Endothelial cell of umbilical vein (primary cell): ENCODE results near the gene STOM. TPM values are rescaled to one million over a fixed set of nuclear protein-coding genes. Genes with fewer than 3 reads are reported as not detected.

Source experiments
- BruUV-seq: library from RNA; stranded (reverse); fragments of 400-500 nt; replicated peaks from 2 replicates; lab custom pipeline; 2021; lab: Mats Ljungman, UMichigan
- CTCF ChIA-PET: fragments of 300-600, 350-600 bp; sonication (Branson Sonifier 250); formaldehyde crosslinking; loops from one replicate; lab custom pipeline; 2021; ENCODE audit warnings: antibody characterized with exemption, inconsistent platforms; lab: Charles Lee
- POLR2A ChIA-PET: fragments of 300-600, 350-600 bp; sonication (Branson Sonifier 250); formaldehyde crosslinking; loops from one replicate; lab custom pipeline; 2021; ENCODE audit warnings: antibody characterized with exemption, inconsistent platforms; lab: Charles Lee
- DNase-seq: peaks from one replicate; pipeline ENCODE4 v3.0.0-alpha.2; 2011; ENCODE audit warnings: low read depth, low spot score
- FAIRE-seq: peaks from 2 replicates; lab custom pipeline; 2011; peaks lifted over from hg19 to GRCh38; lab: Jason Lieb, UNC
- H2AFZ ChIP-seq: 2 replicates; pipeline ENCODE4 v1.6.0; 2012; ENCODE audit warnings: low read depth, low read length, control low read depth, inconsistent platforms
- H3K27ac ChIP-seq: 2 replicates; pipeline ENCODE4 v1.5.1; 2011; ENCODE audit warnings: low read depth, mild to moderate bottlenecking, control low read depth, low read length, moderate library complexity; ENCODE audit not compliant: insufficient read depth
- H3K27me3 ChIP-seq, 2 experiments: 2 replicates each; pipeline versions ENCODE4 v1.6.0 to v1.6.1; 2011; ENCODE audit warnings: low read length in 2 of 2, mixed read lengths in 1 of 2; ENCODE audit not compliant: control insufficient read depth in 2 of 2, insufficient read depth in 2 of 2
- H3K36me3 ChIP-seq, 2 experiments: 2 replicates in 1 of 2; 3 replicates in 1 of 2; pipeline ENCODE4 v1.5.1; 2011; ENCODE audit warnings: low read length in 2 of 2, mild to moderate bottlenecking in 1 of 2, moderate library complexity in 1 of 2; ENCODE audit not compliant: control insufficient read depth in 2 of 2, insufficient read depth in 2 of 2; ENCODE audit errors: extremely low read depth in 1 of 2
- H3K4me1 ChIP-seq: 3 replicates; pipeline ENCODE4 v1.5.1; 2011; ENCODE audit warnings: mild to moderate bottlenecking, low read length; ENCODE audit not compliant: control insufficient read depth, insufficient read depth; ENCODE audit errors: extremely low read depth
- H3K4me2 ChIP-seq: 2 replicates; pipeline ENCODE4 v1.6.1; 2011; ENCODE audit warnings: low read length, control low read depth, mixed read lengths; ENCODE audit not compliant: insufficient read depth
- H3K4me3 ChIP-seq, 3 experiments: fragments of 200-600 bp in 1 of 3; sonication (generic), shearing (Covaris generic) in 1 of 3; replicated peaks in 1 of 3; 2 replicates each; pipeline ENCODE4 v1.5.1; 2011 to 2016; ENCODE audit warnings: control low read depth in 3 of 3, low read length in 3 of 3, mild to moderate bottlenecking in 2 of 3, inconsistent platforms in 1 of 3, low read depth in 1 of 3, moderate library complexity in 1 of 3; ENCODE audit not compliant: insufficient read depth in 1 of 3
- H3K79me2 ChIP-seq: 2 replicates; pipeline ENCODE4 v1.6.0; 2012; ENCODE audit warnings: low read length, inconsistent platforms; ENCODE audit not compliant: control insufficient read depth, insufficient read depth
- H3K9ac ChIP-seq: replicated peaks from 2 replicates; pipeline ENCODE3; 2011; ENCODE audit warnings: low read length, control low read depth; ENCODE audit not compliant: insufficient read depth; ENCODE audit errors: extremely low read depth
- H3K9me1 ChIP-seq: replicated peaks from 3 replicates; pipeline ENCODE4 v1.6.0; 2011; ENCODE audit warnings: mild to moderate bottlenecking, low read length; ENCODE audit not compliant: control insufficient read depth, insufficient read depth; ENCODE audit errors: extremely low read depth
- H3K9me3 ChIP-seq: replicated peaks from 2 replicates; pipeline ENCODE4 v1.5.1; 2012; ENCODE audit warnings: low read length, inconsistent platforms; ENCODE audit not compliant: control insufficient read depth, insufficient read depth
- H4K20me1 ChIP-seq: replicated peaks from 2 replicates; pipeline ENCODE3; 2011; ENCODE audit warnings: mild to moderate bottlenecking, low read length; ENCODE audit not compliant: control insufficient read depth, insufficient read depth; ENCODE audit errors: extremely low read depth
- CTCF ChIP-seq, 2 donors: IDR thresholded peaks; 1 replicate in 1 of 2; 2 replicates in 1 of 2; pipeline ENCODE4 v1.5.1; 2011; ENCODE audit warnings: low read length in 2 of 2, mild to moderate bottlenecking in 2 of 2, moderate library complexity in 2 of 2, control low read depth in 1 of 2, inconsistent platforms in 1 of 2, low read depth in 1 of 2; ENCODE audit not compliant: insufficient read depth in 1 of 2; ENCODE audit errors: extremely low read depth in 1 of 2
- EZH2 ChIP-seq: IDR thresholded peaks from 2 replicates; pipeline ENCODE4 v1.6.1; 2012; ENCODE audit warnings: borderline replicate concordance, low read depth, mild to moderate bottlenecking, moderate library complexity, low read length, inconsistent platforms; ENCODE audit not compliant: severe bottlenecking
- FOS ChIP-seq: IDR thresholded peaks from 2 replicates; pipeline ENCODE4 v1.6.1; 2011; ENCODE audit warnings: mild to moderate bottlenecking, low read length, moderate library complexity, borderline replicate concordance; ENCODE audit not compliant: insufficient read depth
- GATA2 ChIP-seq: IDR thresholded peaks from 2 replicates; pipeline ENCODE4 v1.7.0; 2011; ENCODE audit warnings: low read depth, mild to moderate bottlenecking, moderate library complexity, mixed read lengths, low read length; ENCODE audit not compliant: insufficient read length, insufficient read depth
- JUN ChIP-seq: IDR thresholded peaks from 2 replicates; pipeline ENCODE4 v1.6.1; 2011; ENCODE audit warnings: borderline replicate concordance, low read depth; ENCODE audit not compliant: insufficient read length, insufficient read depth
- MAX ChIP-seq: IDR thresholded peaks from 2 replicates; pipeline ENCODE4 v1.6.1; 2011; ENCODE audit not compliant: insufficient read depth, insufficient read length
- MYC ChIP-seq: IDR thresholded peaks from one replicate; pipeline ENCODE4 v1.6.1; 2011; ENCODE audit warnings: mild to moderate bottlenecking, low read depth, low read length
- POLR2A ChIP-seq: IDR thresholded peaks from 2 replicates; pipeline ENCODE4 v1.6.1; 2012; ENCODE audit warnings: low read depth, mild to moderate bottlenecking, control low read depth, low read length
- POLR2AphosphoS5 ChIP-seq: IDR thresholded peaks from 2 replicates; pipeline ENCODE4 v1.6.1; 2012; ENCODE audit warnings: low read depth, mild to moderate bottlenecking, control low read depth, low read length, moderate library complexity; ENCODE audit not compliant: insufficient read depth
- dilution Hi-C: fragments of 300-500 bp; cut with MboI; formaldehyde crosslinking; loops from one replicate; pipeline ENCODE4 v1.15.0; 2019; ENCODE audit warnings: low sequenced_read_pairs; ENCODE audit not compliant: extremely low pct_ligation_motif_present
- intact Hi-C: fragments of 100-400 bp; cut with micrococcal nuclease; formaldehyde crosslinking; loops from one replicate; pipeline ENCODE4 v1.10.0; 2022
- polyA plus RNA-seq, 4 experiments: library from polyadenylated mRNA; depleted of rRNA in 3 of 4; stranded (reverse) in 3 of 4; unstranded in 1 of 4; fragments of >200 nt; gene quantifications; 2 replicates each; pipeline versions ENCODE4 v1.2.1 to v1.2.3, GENCODE V29; 2011 to 2012; ENCODE audit warnings: missing spikeins in 1 of 4
- total RNA-seq: library from RNA; stranded (reverse); gene quantifications from 2 replicates; pipeline ENCODE4 v1.2.3, GENCODE V29; 2021

Gene STOM
- total and polyA plus RNA-seq, 2 donors (not counting 3 experiments of a cell fraction or from before 2014, with no cell fraction given), result 153 to 170 TPM

- Histone ChIP-seq H3K27me3 (no peaks in the 10 kb centered on the region), H3K9me3 (no peaks in the 10 kb centered on the region), H3K4me1 (peaks cover 9% of the 10 kb centered on the region), H3K4me3 (no peak overlapping the region), H2AFZ (no peak overlapping the region), H3K9me1 (no peaks in the 10 kb centered on the region), H3K36me3 (peaks cover 8 to 16% of the 10 kb centered on the region in 2 experiments), H4K20me1 (no peaks in the 10 kb centered on the region), H3K9ac (no peak overlapping the region), H3K4me2 (no peak overlapping the region), H3K79me2 (no peaks in the 10 kb centered on the region), H3K27ac (no peak overlapping the region)
- FAIRE-seq (no peak), DNase-seq (no peak)
- dilution Hi-C loops (no loop called here), intact Hi-C loops (no loop called here)
- ChIA-PET CTCF (interaction anchor here (1.0 to 6.5 kb wide), 30 partner anchors 9 to 121 kb away, joined by 3 to 211 read pairs (median 10); partner anchors contain the start of gene GSN), POLR2A (no interaction called here)
- TF ChIP-seq FOS, result no peak
- no peak for TF ChIP-seq EZH2
- TF ChIP-seq POLR2AphosphoS5, result no peak
- no peak for TF ChIP-seq MAX
- no peak for TF ChIP-seq GATA2
- no peak for TF ChIP-seq POLR2A
- no peak for TF ChIP-seq CTCF (IDR thresholded peaks at IDR 0.05; ENCODE audit: extremely low read depth in 1 of 2, insufficient read depth in 1 of 2, low read depth in 1 of 2, low read length in 2 of 2)
- no peak for TF ChIP-seq JUN
- no peak for TF ChIP-seq MYC
- no TSS peak for BruUV-seq
Measured at GRCh38 chr9:121318631-121319382, 51.2 kb downstream of the STOM start.
